ENCODE data around the gene FBXO7.
A peak's percentile ranks its signal among the peaks of the same experiment; 100 is the strongest.

Gene FBXO7

GRCh38 chr22:32482708-32483107, 8.1 kb downstream of the FBXO7 start:
- TF ChIP-seq CTCF (IDR thresholded peaks at IDR 0.05; ENCODE audit: control extremely low read depth, extremely low read depth, low read depth, missing control alignments): no peak
- ChIA-PET POLR2A (no interaction called here), CTCF (interaction anchor here (1.3 to 1.6 kb wide), 2 partner anchors 12 to 512 kb away, joined by 3 to 4 read pairs; no protein-coding TSS in a partner anchor)
- peak; percentile 35 for DNase-seq (ENCODE audit: extremely low spot score)

GRCh38 chr22:32486656-32487390, 12.2 kb downstream of the FBXO7 start:
- ChIA-PET POLR2A (no interaction called here), CTCF (interaction anchor here (1.3 to 1.8 kb wide), 3 partner anchors 8 to 11 kb away, joined by 3 to 7 read pairs (median 3); partner anchors contain the start of gene FBXO7)
- no peak for DNase-seq (ENCODE audit: extremely low spot score)
- TF ChIP-seq CTCF (IDR thresholded peaks at IDR 0.05; ENCODE audit: control extremely low read depth, extremely low read depth, low read depth, missing control alignments): no peak

GRCh38 chr22:32487461-32487860, 12.8 kb downstream of the FBXO7 start:
- TF ChIP-seq CTCF (IDR thresholded peaks at IDR 0.05; ENCODE audit: control extremely low read depth, extremely low read depth, low read depth, missing control alignments): no peak
- ChIA-PET CTCF (interaction anchor here (1.3 kb wide), 1 partner anchor 9 kb away, joined by 3 read pairs; no protein-coding TSS in a partner anchor), POLR2A (interaction anchor here (0.5 kb wide), 1 partner anchor 695 kb away, joined by 10 read pairs; no protein-coding TSS in a partner anchor)
- no peak for DNase-seq (ENCODE audit: extremely low spot score)

- TF ChIP-seq CTCF (IDR thresholded peaks at IDR 0.05; ENCODE audit: control extremely low read depth, extremely low read depth, low read depth, missing control alignments): no peak
- CTCF ChIA-PET: no interaction called here
- POLR2A ChIA-PET: no interaction called here
- DNase-seq (ENCODE audit: extremely low spot score): no peak
Observed at GRCh38 chr22:32489377-32489776, 14.8 kb downstream of the FBXO7 start.

GRCh38 chr22:32490279-32490678, 15.7 kb downstream of the FBXO7 start:
- ChIA-PET POLR2A (no interaction called here), CTCF (interaction anchor here (1.6 kb wide), 2 partner anchors 9 to 12 kb away, joined by 4 to 5 read pairs; no protein-coding TSS in a partner anchor)
- DNase-seq (ENCODE audit: extremely low spot score): no peak
- TF ChIP-seq CTCF (IDR thresholded peaks at IDR 0.05; ENCODE audit: control extremely low read depth, extremely low read depth, low read depth, missing control alignments): no peak

GRCh38 chr22:32492111-32492510, 17.5 kb downstream of the FBXO7 start:
- TF ChIP-seq CTCF (IDR thresholded peaks at IDR 0.05; ENCODE audit: control extremely low read depth, extremely low read depth, low read depth, missing control alignments): no peak
- POLR2A ChIA-PET: no interaction called here
- CTCF ChIA-PET: no interaction called here
- DNase-seq (ENCODE audit: extremely low spot score): no peak
